Ureter (tissue), 1 donor: ENCODE data around the gene FBXL2. TPM values are rescaled to one million over a fixed set of nuclear protein-coding genes. Genes with fewer than 3 reads are reported as not detected.
"Not testable (repeated sequence)": the region's sequence is repeated elsewhere in the genome, so short reads cannot be mapped to it uniquely, and the experiment has no call there.

Experiments
- DNase-seq: peaks from one replicate; pipeline ENCODE4 v3.0.0-alpha.2; 2020; ENCODE audit warnings: low spot score
- total RNA-seq: library from RNA; stranded (reverse); gene quantifications from one replicate; pipeline ENCODE4 v1.2.4, GENCODE V29; 2023
- donor health status: DM: yes; HTN: yes; CAD: no.

FBXL2 gene
- total RNA-seq, 1 donor from 2014 or later, result 17.8 TPM

GRCh38 chr3:33317963-33318709 is 40.9 kb downstream of the FBXL2 start:
- DNase-seq, result no peak

DNA sequence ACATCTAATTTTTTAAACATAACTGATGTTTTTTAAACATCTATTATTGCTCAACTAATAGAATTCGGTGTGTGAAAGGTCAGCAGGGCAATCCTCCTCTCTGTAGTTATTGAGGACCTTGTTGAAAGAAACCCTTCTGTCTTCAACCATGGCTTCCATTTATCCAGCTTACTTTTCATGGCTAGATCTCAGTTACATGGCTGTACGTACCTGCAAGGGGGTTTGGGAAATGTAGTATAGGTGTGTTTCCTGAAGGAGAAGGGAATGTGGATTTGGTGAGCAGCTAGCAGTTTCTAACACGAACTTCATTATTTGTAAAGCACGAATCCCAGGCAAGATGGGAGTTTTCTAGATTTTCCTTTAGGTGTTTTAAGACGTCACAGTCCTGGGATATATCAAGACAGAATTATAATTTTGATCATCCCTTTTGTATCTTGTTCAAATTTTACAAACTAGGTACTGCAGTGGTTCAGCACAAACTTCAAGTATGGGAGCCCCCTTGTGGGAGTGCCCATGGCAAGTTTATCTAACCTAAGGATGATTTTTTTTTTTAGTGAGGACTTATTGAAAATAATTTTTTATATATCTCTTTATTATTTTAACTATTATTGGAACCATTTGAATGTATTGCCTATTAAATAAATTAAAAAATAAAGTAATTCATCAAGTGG is 41.6 kb downstream of the FBXL2 start:
- no peak for DNase-seq

DNA sequence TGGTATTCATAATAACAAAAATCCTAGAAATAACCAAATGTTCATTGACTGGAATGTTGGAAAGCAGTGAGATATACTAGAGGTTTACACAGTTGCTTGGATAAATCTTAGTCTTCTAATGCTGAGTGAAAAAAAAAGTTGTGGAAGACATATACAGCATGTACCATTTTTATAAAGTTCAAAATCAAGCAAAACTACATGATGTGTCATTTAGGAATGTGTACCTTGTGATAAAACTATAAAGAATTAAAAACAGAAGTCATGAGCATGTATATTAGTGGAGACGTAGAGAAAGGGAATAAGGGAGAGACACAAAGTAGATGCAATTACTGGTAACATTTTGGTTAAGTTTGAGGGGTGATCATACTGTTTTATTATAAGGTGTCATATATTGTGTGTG is 45.2 kb downstream of the FBXL2 start:
- no peak for DNase-seq

DNA sequence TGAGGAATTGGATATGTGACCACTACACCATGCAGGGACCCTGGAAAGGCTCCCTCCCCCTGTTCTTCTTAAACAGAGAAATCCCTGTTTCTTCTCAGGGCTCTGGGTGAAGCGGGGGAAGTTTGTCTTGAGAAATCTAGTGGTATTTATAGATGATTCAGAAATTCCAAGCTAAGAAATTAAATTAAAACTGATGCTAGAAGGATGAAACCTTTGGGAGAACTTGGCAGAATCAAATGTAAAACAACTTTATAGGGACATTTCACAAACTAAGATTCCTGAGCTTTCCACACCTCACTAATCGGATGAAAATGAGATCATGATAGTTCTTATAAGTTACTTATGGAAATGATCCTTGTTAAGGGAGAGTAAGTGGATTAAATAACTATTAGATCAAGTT is 54.2 kb downstream of the FBXL2 start:
- no peak for DNase-seq

- DNase-seq, result no peak
These were observed 57.1 kb downstream of the FBXL2 start for GRCh38 chr3:33334364-33334763.

DNA sequence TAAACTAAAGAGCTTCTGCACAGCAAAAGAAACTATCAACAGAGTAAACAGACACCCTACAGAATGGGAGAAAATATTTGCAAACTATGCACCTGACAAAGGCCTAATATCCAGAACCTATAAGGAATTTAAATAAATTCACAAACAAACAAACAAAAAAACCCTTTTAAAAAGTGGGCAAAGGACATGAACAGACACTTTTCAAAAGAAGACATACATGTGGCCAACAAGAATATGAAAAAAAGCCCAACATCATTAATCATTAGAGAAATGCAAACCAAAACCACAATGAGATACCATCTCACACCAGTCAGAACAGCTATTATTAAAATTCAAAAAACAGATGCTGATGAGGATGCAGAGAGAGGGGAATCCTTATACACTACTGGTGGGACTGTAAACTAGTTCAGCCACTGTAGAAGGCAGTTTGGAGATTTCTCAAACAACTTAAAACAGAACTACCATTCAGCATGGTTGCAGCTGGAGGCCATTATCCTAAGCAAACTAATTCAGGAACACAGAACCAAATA is 61.8 kb downstream of the FBXL2 start:
- not testable (repeated sequence) for DNase-seq

- no peak for DNase-seq
These were observed 62.5 kb downstream of the FBXL2 start for GRCh38 chr3:33339758-33340157.

DNA sequence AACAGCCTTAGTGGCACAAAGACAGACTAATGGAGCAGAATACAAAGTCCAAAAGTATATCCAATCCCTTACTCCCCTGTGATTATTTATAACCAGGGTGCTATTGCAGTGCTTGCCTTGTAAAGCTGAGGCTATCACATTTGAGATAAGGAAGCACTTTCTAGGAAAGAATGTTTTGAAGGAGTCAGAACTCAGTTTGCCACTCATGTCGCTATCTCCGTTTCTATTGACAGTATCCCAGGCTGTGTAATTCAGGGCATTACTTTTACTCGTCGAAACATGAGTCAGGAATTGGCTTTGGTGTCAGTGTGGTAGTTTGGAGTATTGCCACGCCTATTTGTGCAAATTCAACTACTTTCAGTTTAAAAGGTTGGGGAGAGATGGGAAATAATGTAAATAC is 78.4 kb downstream of the FBXL2 start:
- no peak for DNase-seq

GRCh38 chr3:33358172-33358781 is 81.0 kb downstream of the FBXL2 start:
- DNase-seq, result no peak

- no peak for DNase-seq
These were observed 83.0 kb downstream of the FBXL2 start for GRCh38 chr3:33360136-33360825.

DNA sequence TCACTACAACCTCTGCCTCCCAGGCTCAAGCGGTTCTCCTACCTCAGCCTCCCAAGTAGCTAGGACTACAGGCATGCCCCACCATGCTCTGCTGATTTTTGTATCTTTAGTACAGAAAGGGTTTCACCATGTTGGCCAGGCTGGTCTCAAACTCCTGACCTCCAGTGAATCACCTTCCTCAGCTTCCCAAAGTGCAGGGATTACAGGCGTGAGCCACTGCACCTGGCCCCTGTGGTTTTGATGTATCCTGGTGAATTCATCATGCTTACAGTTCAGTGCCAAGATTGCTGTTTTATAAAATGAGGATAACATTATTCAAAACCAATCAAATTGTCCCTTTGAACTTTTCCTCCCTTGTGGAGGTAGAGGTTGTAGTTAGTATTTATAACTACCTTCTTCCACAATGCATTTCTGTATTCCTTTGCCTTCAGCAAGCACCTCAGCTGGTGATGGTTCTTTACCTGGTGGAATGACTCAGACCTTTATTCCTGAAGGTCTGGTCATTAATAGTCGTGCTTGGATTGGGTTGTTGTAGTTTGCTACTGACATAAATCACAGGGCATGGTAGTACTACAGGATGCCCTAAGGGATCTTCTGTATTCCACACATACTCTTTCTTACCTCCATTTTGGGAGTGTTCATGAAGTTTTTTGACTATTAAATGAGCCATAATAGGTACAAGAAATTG is 86.0 kb downstream of the FBXL2 start:
- DNase-seq, result no peak

DNA sequence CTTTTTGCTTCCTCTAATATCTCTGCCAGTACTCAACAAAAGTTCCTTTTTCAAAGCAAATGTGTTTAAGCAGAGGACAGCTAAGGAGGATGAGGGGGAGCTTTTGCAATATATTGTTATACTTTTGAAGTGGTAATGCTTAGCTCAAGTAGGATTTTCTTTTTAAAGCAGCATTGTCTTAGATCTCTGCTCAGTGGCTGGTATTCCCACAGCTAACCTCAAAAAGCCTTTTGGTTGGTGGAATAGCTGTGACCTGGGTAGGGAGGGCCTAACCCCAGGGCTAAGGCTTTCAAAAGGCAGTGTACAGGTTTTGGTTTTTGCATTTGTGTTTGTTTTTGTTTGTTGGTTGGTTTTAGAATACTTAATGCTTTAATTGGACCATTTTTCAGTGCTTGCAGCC is 86.8 kb downstream of the FBXL2 start:
- DNase-seq, result no peak

DNA sequence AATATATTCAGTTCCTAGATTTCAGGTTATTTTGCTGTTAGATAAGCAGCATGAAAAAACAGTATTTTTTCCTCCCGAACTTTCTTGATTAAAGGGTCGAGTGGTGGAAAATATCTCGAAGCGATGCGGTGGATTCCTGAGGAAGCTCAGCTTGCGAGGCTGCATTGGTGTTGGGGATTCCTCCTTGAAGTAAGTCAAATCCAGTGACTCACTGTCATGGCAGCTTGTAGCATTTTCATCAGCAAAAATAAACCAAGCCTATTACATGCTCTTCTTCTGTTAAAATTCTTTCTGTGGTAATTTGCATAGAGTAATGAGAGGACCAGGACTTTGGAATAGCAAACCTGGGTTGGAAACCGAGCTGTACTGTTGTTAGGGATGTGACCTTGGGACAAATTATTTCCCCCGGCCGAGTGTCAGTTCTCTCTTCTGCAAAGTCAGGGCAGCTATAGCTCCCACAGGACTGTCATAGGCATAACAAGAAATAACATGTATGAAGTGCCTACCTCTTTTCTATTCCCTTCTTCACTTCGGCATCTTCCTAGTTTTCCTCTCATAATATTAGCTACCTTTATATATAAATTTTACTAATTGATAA is 87.4 kb downstream of the FBXL2 start:
- no peak for DNase-seq

DNA sequence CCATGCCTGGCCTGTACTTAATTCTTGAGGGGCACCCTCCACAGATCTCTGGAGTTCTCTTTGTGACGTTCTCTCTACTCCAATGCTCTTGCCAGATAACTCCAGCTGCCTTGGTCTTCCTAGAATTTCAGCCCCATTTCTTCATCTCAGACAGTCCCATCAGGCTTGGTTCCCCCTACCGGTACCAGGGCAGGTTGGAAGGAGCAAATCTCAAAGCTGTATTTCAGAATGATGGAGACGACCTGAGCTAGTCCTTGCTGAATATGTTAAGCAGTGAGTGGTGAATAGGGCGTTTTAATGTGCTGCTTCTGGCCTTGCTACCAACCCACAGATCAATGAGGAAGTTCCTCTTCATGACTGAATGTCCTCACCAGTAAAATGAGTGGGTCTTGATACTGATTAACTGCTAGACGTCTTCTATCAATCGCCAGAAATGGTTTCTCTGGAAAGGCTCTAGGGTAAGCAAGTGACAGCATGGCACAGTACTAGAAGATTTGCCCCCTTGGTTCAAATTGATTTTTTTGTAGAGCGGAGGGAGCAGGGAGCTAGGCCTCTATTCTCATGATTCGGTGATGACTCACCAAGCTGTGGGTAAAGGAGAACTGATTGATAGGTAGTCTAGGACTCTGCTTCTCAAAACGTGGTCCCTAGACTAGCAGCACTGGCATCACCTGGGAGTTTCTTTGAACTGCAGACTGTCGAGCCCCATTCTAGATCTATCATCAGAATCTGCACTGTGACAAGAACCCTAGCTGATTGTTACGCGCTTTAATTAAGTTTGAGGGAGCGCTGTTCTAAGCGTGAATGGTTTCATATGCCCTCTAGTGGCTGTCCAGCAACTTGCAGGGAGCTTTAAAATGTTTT is 95.2 kb downstream of the FBXL2 start:
- no peak for DNase-seq

DNA sequence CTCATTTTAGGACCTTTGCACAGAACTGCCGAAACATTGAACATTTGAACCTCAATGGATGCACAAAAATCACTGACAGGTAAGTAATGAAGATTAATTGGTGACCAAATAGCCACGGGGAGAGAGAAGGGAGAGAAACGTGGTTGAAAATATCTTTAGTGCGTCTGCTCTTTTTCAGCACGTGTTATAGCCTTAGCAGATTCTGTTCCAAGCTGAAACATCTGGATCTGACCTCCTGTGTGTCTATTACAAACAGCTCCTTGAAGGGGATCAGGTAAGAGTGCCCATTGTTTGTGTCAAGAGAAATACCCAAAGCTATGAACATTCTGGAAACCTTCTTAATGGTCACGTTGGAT is 95.8 kb downstream of the FBXL2 start:
- no peak for DNase-seq

- DNase-seq, result no peak
These were observed 100.2 kb downstream of the FBXL2 start for GRCh38 chr3:33377489-33377888.

- no peak for DNase-seq
These were observed 100.7 kb downstream of the FBXL2 start for GRCh38 chr3:33377931-33378330.

- no peak for DNase-seq
These were observed 103.4 kb downstream of the FBXL2 start for GRCh38 chr3:33380653-33381052.

DNA sequence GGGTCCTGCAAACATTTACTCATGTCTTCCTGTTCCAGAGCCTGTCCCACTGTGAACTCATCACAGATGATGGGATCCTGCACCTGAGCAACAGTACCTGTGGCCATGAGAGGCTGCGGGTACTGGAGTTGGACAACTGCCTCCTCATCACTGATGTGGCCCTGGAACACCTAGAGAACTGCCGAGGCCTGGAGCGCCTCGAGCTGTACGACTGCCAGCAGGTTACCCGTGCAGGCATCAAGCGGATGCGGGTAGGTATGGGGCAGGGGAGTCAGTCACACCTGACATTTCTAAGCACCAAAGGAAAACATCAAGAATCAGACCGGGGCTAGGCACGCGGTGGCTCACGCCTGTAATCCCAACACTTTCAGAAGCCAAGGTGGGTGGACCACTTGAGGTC is 106.7 kb downstream of the FBXL2 start:
- DNase-seq, result no peak

GRCh38 chr3:33385423-33385822 is 108.2 kb downstream of the FBXL2 start:
- no peak for DNase-seq
